ENCODE measurements around the gene ONECUT1. TPM values are rescaled to one million over a fixed set of nuclear protein-coding genes. Genes with fewer than 3 reads are reported as not detected.

Gene ONECUT1
- total RNA-seq, 1 donor from 2014 or later, result not detected

GRCh38 chr15:52808996-52809395 is 18.9 kb upstream of the ONECUT1 start:
- no peak for DNase-seq (ENCODE audit: extremely low spot score, unreplicated experiment)
- H3K9me3 Mint-ChIP-seq (ENCODE audit: unreplicated experiment), result no peaks in the 10 kb centered on the region
- TF ChIP-seq CTCF (IDR thresholded peaks at IDR 0.05), result no peak
- H3K27ac Mint-ChIP-seq (ENCODE audit: unreplicated experiment), result no peak overlapping the region
- no peaks in the 10 kb centered on the region for H3K36me3 Mint-ChIP-seq (ENCODE audit: unreplicated experiment)
- peaks cover 11% of the 10 kb centered on the region for H3K4me1 Mint-ChIP-seq (ENCODE audit: unreplicated experiment)
- no peak overlapping the region for H3K4me3 Mint-ChIP-seq (ENCODE audit: unreplicated experiment)
- H3K27me3 Mint-ChIP-seq (ENCODE audit: unreplicated experiment), result peaks cover 66% of the 10 kb centered on the region

GRCh38 chr15:52808441-52808840 is 18.3 kb upstream of the ONECUT1 start:
- H3K4me1 Mint-ChIP-seq (ENCODE audit: unreplicated experiment), result peaks cover 14% of the 10 kb centered on the region
- no peak overlapping the region for H3K4me3 Mint-ChIP-seq (ENCODE audit: unreplicated experiment)
- no peaks in the 10 kb centered on the region for H3K36me3 Mint-ChIP-seq (ENCODE audit: unreplicated experiment)
- TF ChIP-seq CTCF (IDR thresholded peaks at IDR 0.05), result no peak
- H3K27ac Mint-ChIP-seq (ENCODE audit: unreplicated experiment), result no peak overlapping the region
- no peaks in the 10 kb centered on the region for H3K9me3 Mint-ChIP-seq (ENCODE audit: unreplicated experiment)
- peaks cover 65% of the 10 kb centered on the region for H3K27me3 Mint-ChIP-seq (ENCODE audit: unreplicated experiment)
- no peak for DNase-seq (ENCODE audit: extremely low spot score, unreplicated experiment)

DNA sequence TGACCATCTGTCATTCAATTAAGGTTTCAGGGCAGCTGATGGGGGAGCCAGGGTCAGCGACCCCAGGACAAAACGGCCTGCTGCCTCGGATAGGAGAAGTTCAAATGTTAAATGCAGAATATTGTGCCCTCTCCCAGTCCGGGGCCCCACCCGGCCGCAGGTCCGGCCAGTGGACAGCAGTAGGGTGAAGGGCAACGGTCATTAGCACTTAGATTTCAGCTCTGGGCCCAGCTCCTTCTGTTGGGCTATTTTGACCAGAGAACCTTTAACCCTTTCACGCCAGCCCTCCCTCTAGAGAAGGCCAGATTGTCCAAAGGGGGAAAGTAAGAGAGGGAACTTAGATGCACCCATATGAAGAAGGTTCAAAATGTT is 16.1 kb upstream of the ONECUT1 start:
- peaks cover 77% of the 10 kb centered on the region for H3K27me3 Mint-ChIP-seq (ENCODE audit: unreplicated experiment)
- no peak overlapping the region for H3K4me3 Mint-ChIP-seq (ENCODE audit: unreplicated experiment)
- no peaks in the 10 kb centered on the region for H3K9me3 Mint-ChIP-seq (ENCODE audit: unreplicated experiment)
- no peak overlapping the region for H3K27ac Mint-ChIP-seq (ENCODE audit: unreplicated experiment)
- no peak for TF ChIP-seq CTCF (IDR thresholded peaks at IDR 0.05)
- DNase-seq (ENCODE audit: extremely low spot score, unreplicated experiment), result no peak
- no peaks in the 10 kb centered on the region for H3K36me3 Mint-ChIP-seq (ENCODE audit: unreplicated experiment)
- H3K4me1 Mint-ChIP-seq (ENCODE audit: unreplicated experiment), result peaks cover 18% of the 10 kb centered on the region

DNA sequence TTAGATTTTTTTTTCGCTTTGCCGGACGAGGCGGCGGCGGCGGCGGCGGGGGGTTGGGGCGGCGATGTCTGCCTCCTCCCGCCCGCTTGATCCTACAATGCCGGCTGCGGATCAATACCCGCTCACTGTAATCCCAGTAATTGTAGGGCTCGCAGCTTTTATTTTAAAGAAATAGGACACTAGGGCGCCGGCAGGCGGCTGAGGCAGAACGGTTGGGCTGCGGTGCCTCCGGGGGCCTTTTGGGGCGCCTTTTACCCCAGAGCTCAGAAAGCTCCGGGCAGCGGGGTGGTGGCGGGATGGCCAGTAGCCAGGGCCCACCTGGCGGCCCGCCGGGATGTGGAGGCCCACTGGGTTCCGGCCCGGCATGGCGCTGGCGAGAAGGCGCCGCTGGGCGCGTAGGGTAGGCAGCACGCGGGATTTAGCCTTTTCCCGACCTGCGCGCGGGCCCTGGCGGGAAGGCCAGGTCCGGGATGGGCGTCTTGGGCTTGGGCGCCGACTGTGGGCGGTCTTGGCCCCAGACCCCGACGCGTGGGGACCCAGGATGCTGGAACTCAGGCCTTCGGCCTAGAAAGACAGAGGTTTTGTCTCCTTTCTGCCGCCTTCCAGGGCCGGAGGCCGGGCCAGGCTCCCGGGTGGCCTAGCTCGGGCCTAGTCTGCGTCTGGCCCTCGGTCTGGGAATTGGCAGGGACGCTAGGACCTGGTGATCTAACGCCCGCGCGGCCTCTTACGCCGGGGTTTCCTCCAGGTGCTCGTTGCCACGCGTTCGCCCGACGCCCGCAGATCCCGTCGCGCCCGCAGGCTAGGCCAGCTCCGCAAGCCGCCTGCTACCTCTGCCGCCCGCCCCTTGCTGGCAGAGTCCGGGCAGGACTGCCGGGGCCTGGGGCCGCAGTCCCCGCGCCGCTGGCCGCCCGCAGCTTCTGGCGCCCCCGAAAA is 15.5 kb upstream of the ONECUT1 start:
- peaks cover 77% of the 10 kb centered on the region for H3K27me3 Mint-ChIP-seq (ENCODE audit: unreplicated experiment)
- no peaks in the 10 kb centered on the region for H3K9me3 Mint-ChIP-seq (ENCODE audit: unreplicated experiment)
- no peak for DNase-seq (ENCODE audit: extremely low spot score, unreplicated experiment)

More for the DNA sequence above, 15.5 kb upstream of the ONECUT1 start:
- Mint-ChIP-seq H3K36me3 (ENCODE audit: unreplicated experiment) (no peaks in the 10 kb centered on the region), H3K27ac (ENCODE audit: unreplicated experiment) (no peak overlapping the region), H3K4me1 (ENCODE audit: unreplicated experiment) (peaks cover 18% of the 10 kb centered on the region), H3K4me3 (ENCODE audit: unreplicated experiment) (no peak overlapping the region)
- TF ChIP-seq CTCF (IDR thresholded peaks at IDR 0.05), result no peak
